GM12878 (cell line): ENCODE measurements around the gene NUDT1. TPM values are rescaled to one million over a fixed set of nuclear protein-coding genes. Genes with fewer than 3 reads are reported as not detected.

Source experiments
- ATAC-seq: fragments of 200-7000 bp; cut with Tn5 transposase; 3 replicates; pipeline ENCODE4 v1.9.1; 2020; ENCODE audit warnings: mild to moderate bottlenecking, moderate library complexity
- BruUV-seq: library from RNA; stranded (reverse); fragments of 400-500 nt; replicated peaks from 2 replicates; lab custom pipeline; 2021; lab: Mats Ljungman, UMichigan
- CTCF ChIA-PET: fragments of 300-600 bp; sonication (Branson Sonifier 250); formaldehyde crosslinking; extraction: SDS; loops from one replicate; lab custom pipeline; 2021; ENCODE audit warnings: inconsistent platforms; lab: Yijun Ruan, JAX
- POLR2A ChIA-PET: fragments of 350-600 bp; formaldehyde crosslinking; extraction: SDS; loops from one replicate; lab custom pipeline; 2021; ENCODE audit warnings: inconsistent platforms; lab: Charles Lee
- RAD21 ChIA-PET: fragments of 300-600 bp; sonication (Branson Sonifier 250); formaldehyde crosslinking; loops from one replicate; lab custom pipeline; 2023; ENCODE audit warnings: antibody characterized with exemption; ENCODE audit not compliant: unreplicated experiment; lab: Charles Lee
- SMC1A ChIA-PET: fragments of 300-600 bp; sonication (Branson Sonifier 250); formaldehyde crosslinking; loops from one replicate; lab custom pipeline; 2023; ENCODE audit not compliant: unreplicated experiment, uncharacterized antibody; lab: Charles Lee
- DNase-seq: peaks from one replicate; pipeline ENCODE4 v3.0.0-alpha.2; 2011; ENCODE audit warnings: low read depth, low spot score
- FAIRE-seq: peaks from 3 replicates; lab custom pipeline; 2011; peaks lifted over from hg19 to GRCh38; lab: Jason Lieb, UNC
- H2AFZ ChIP-seq: 2 replicates; pipeline ENCODE4 v1.6.0; 2011; ENCODE audit warnings: low read depth, low read length, control low read depth; ENCODE audit not compliant: control insufficient read depth
- H3K27ac ChIP-seq: 2 replicates; pipeline ENCODE4 v1.5.1; 2011; ENCODE audit warnings: control low read depth; ENCODE audit not compliant: control insufficient read depth, insufficient read depth
- H3K27me3 ChIP-seq, 2 experiments: replicated peaks in 1 of 2; 2 replicates each; pipeline versions ENCODE4 v1.6.0 to v1.6.1; 2011; ENCODE audit warnings: low read length in 1 of 2; ENCODE audit not compliant: control insufficient read depth in 2 of 2, insufficient read depth in 2 of 2
- H3K36me3 ChIP-seq, 2 experiments: 2 replicates each; pipeline ENCODE4 v1.5.1; 2011; ENCODE audit warnings: low read length in 1 of 2; ENCODE audit not compliant: control insufficient read depth in 2 of 2, insufficient read depth in 2 of 2
- H3K4me1 ChIP-seq: 2 replicates; pipeline ENCODE4 v1.6.1; 2011; ENCODE audit warnings: mild to moderate bottlenecking, low read length, moderate library complexity, mixed read lengths; ENCODE audit not compliant: control insufficient read depth, insufficient read depth
- H3K4me2 ChIP-seq: 2 replicates; pipeline ENCODE4 v1.6.0; 2011; ENCODE audit warnings: control low read depth; ENCODE audit not compliant: control insufficient read depth, insufficient read depth
- H3K4me3 ChIP-seq: fragments of 200-600 bp; sonication (generic); 2 replicates; pipeline ENCODE4 v1.5.1; 2016
- H3K79me2 ChIP-seq: 2 replicates; pipeline ENCODE4 v1.6.0; 2011; ENCODE audit warnings: low read length; ENCODE audit not compliant: control insufficient read depth, insufficient read depth
- H3K9ac ChIP-seq: 2 replicates; pipeline ENCODE4 v1.8.0; 2011; ENCODE audit warnings: low read length, control low read depth, mixed read lengths; ENCODE audit not compliant: control insufficient read depth, insufficient read depth
- H3K9me3 ChIP-seq: replicated peaks from 3 replicates; pipeline ENCODE4 v1.5.1; 2011; ENCODE audit warnings: mild to moderate bottlenecking, low read length; ENCODE audit not compliant: control insufficient read depth, insufficient read depth
- H4K20me1 ChIP-seq: 2 replicates; pipeline ENCODE4 v1.6.0; 2011; ENCODE audit not compliant: control insufficient read depth, insufficient read depth
- ASH2L ChIP-seq: fragments of 300-600, 200-600 bp; sonication (generic); IDR thresholded peaks from 2 replicates; pipeline ENCODE4 v1.6.1; 2017; ENCODE audit warnings: low read depth, mild to moderate bottlenecking, borderline replicate concordance
- BCL11A ChIP-seq: IDR thresholded peaks from 2 replicates; pipeline ENCODE4 v1.6.1; 2011; ENCODE audit warnings: low read depth, low read length
- CBX3 ChIP-seq: fragments of 200-600 bp; sonication (generic); IDR thresholded peaks from 2 replicates; pipeline ENCODE4 v1.6.1; 2016; ENCODE audit warnings: low read depth, borderline replicate concordance
- CHD4 ChIP-seq: fragments of 200-600 bp; sonication (generic); IDR thresholded peaks from 2 replicates; pipeline ENCODE4 v1.6.1; 2016; ENCODE audit warnings: mild to moderate bottlenecking
- CREM ChIP-seq: IDR thresholded peaks from 2 replicates; pipeline ENCODE4 v1.6.1; 2014; ENCODE audit warnings: antibody characterized with exemption, low read depth
- CTCF ChIP-seq, 3 experiments: IDR thresholded peaks in 2 of 3; conservative IDR thresholded peaks in 1 of 3; 2 replicates each; pipeline ENCODE4 v1.5.1; 2011; ENCODE audit warnings: low read depth in 3 of 3, low read length in 3 of 3, mild to moderate bottlenecking in 3 of 3, control low read depth in 2 of 3, moderate library complexity in 2 of 3, inconsistent platforms in 1 of 3, mixed read lengths in 1 of 3; ENCODE audit not compliant: control insufficient read depth in 2 of 3, insufficient read depth in 1 of 3; ENCODE audit errors: extremely low read depth in 1 of 3
- DPF2 ChIP-seq: fragments of 450-650 bp; IDR thresholded peaks from 2 replicates; pipeline ENCODE4 v1.6.1; 2017; ENCODE audit warnings: mild to moderate bottlenecking
- GATAD2B ChIP-seq: fragments of 450-650 bp; conservative IDR thresholded peaks from 2 replicates; pipeline ENCODE4 v1.6.1; 2017; ENCODE audit warnings: low read depth, mild to moderate bottlenecking, moderate library complexity
- MAX ChIP-seq: IDR thresholded peaks from 2 replicates; pipeline ENCODE4 v1.6.1; 2012; ENCODE audit warnings: low read depth, low read length, improper control_type of control experiment
- MTA2 ChIP-seq: fragments of 450-650 bp; IDR thresholded peaks from 2 replicates; pipeline ENCODE4 v1.6.1; 2016; ENCODE audit warnings: low read depth, mild to moderate bottlenecking, moderate library complexity
- NBN ChIP-seq: fragments of 450-650 bp; IDR thresholded peaks from 2 replicates; pipeline ENCODE4 v1.6.1; 2016
- NFYA ChIP-seq: IDR thresholded peaks from 2 replicates; pipeline ENCODE4 v1.6.1; 2011; ENCODE audit warnings: low read depth, mild to moderate bottlenecking, low read length, improper control_type of control experiment, borderline replicate concordance
- NR2C2 ChIP-seq: IDR thresholded peaks from 2 replicates; pipeline ENCODE4 v1.6.1; 2011; ENCODE audit warnings: borderline replicate concordance, low read depth; ENCODE audit not compliant: control insufficient read depth, insufficient read length
- NRF1 ChIP-seq: conservative IDR thresholded peaks from 2 replicates; pipeline ENCODE4 v1.6.1; 2011; ENCODE audit warnings: mild to moderate bottlenecking, low read depth, low read length, improper control_type of control experiment
- RAD21 ChIP-seq: IDR thresholded peaks from 2 replicates; pipeline ENCODE4 v1.6.1; 2011; ENCODE audit warnings: mild to moderate bottlenecking, low read depth, low read length, moderate library complexity; ENCODE audit not compliant: insufficient read depth
- RUNX3 ChIP-seq: IDR thresholded peaks from 2 replicates; pipeline ENCODE4 v1.6.1; 2012; ENCODE audit warnings: low read length, inconsistent platforms
- SMC3 ChIP-seq: IDR thresholded peaks from 2 replicates; pipeline ENCODE4 v1.6.1; 2011; ENCODE audit warnings: low read length, improper control_type of control experiment, borderline replicate concordance
- SPI1 ChIP-seq: IDR thresholded peaks from 2 replicates; pipeline ENCODE4 v1.6.1; 2011; ENCODE audit warnings: low read depth, mild to moderate bottlenecking, low read length, moderate library complexity, borderline replicate concordance; ENCODE audit not compliant: insufficient read depth
- SREBF2 ChIP-seq: IDR thresholded peaks from 2 replicates; pipeline ENCODE4 v1.6.1; 2012; ENCODE audit warnings: mild to moderate bottlenecking, low read length
- STAT1 ChIP-seq: fragments of 450-650 bp; conservative IDR thresholded peaks from 2 replicates; pipeline ENCODE4 v1.6.1; 2014; ENCODE audit warnings: antibody characterized with exemption, mild to moderate bottlenecking
- TBL1XR1 ChIP-seq: IDR thresholded peaks from 2 replicates; pipeline ENCODE4 v1.6.1; 2012; ENCODE audit warnings: low read depth, low read length, improper control_type of control experiment
- TCF3 ChIP-seq: IDR thresholded peaks from 2 replicates; pipeline ENCODE4 v1.6.1; 2012; ENCODE audit warnings: low read depth, mild to moderate bottlenecking, low read length, borderline replicate concordance; ENCODE audit not compliant: insufficient read depth
- YY1 ChIP-seq: IDR thresholded peaks from 2 replicates; pipeline ENCODE4 v1.6.1; 2011; ENCODE audit warnings: low read depth, mild to moderate bottlenecking, low read length
- ZNF622 ChIP-seq: fragments of 450-650 bp; IDR thresholded peaks from 2 replicates; pipeline ENCODE4 v1.6.1; 2017; ENCODE audit warnings: mild to moderate bottlenecking, inconsistent platforms
- WGBS: methylation state at CpG from one replicate; pipeline ENCODE4 v1.1.6; 2016; ENCODE audit warnings: low lambda C conversion rate; ENCODE audit not compliant: insufficient replicate concordance, insufficient coverage; ENCODE audit errors: missing lambda C conversion rate; 5-methylcytosine and 5-hydroxymethylcytosine counted together
- in situ Hi-C: fragments of 300-500 bp; cut with MboI; formaldehyde crosslinking; loops from 9 replicates; pipeline ENCODE4 v1.14.3; 2018; ENCODE audit warnings: mixed read lengths
- intact Hi-C: fragments of 100-400 bp; cut with micrococcal nuclease; formaldehyde crosslinking; loops from one replicate; pipeline ENCODE4 v1.14.2; 2022; ENCODE audit not compliant: unreplicated experiment
- polyA plus RNA-seq, 11 experiments: library from polyadenylated mRNA; depleted of rRNA in 4 of 11; unstranded in 6 of 11; stranded (reverse) in 5 of 11; fragments of >200 nt; fragmentation: Nextera tagmentation in 4 of 11; fragmentation: Illumina TruSeq in 1 of 11; extraction: Ambion mirVana in 4 of 11; extraction: Trizol in 1 of 11; gene quantifications; 1 replicate in 1 of 11; 2 replicates in 10 of 11; pipeline versions ENCODE4 v1.2.1 to v1.2.3, GENCODE V29; 2011 to 2016; ENCODE audit warnings: inconsistent platforms in 2 of 11, missing spikeins in 2 of 11, low read depth in 1 of 11
- total RNA-seq, 4 experiments: library from RNA; depleted of rRNA in 3 of 4; stranded (reverse); fragments of >200 nt in 3 of 4; fragmentation: Illumina TruSeq in 1 of 4; extraction: Trizol in 1 of 4; gene quantifications; 2 replicates each; pipeline versions ENCODE4 v1.2.1 to v1.2.3, GENCODE V29; 2013 to 2021

NUDT1 gene
- total and polyA plus RNA-seq, 10 of the 15 experiments (the other 5 are each of a cell fraction or from before 2014, with no cell fraction given), result 7.7 to 122 (median 59.2) TPM

GRCh38 chr7:2247141-2247995, 5.3 kb downstream of the NUDT1 start:
- ChIA-PET CTCF (interaction anchor here (0.6 to 2.7 kb wide), 10 partner anchors 13 to 221 kb away, joined by 3 to 21 read pairs (median 4); no protein-coding TSS in a partner anchor), RAD21 (interaction anchor here (1.2 to 3.5 kb wide), 2 partner anchors 11 to 101 kb away, joined by 4 to 20 read pairs; no protein-coding TSS in a partner anchor), SMC1A (interaction anchor here (1.4 to 3.5 kb wide), 7 partner anchors 9 to 99 kb away, joined by 3 to 27 read pairs (median 8); no protein-coding TSS in a partner anchor), POLR2A (interaction anchor here (1.2 kb wide), 2 partner anchors 10 to 159 kb away, joined by 4 to 5 read pairs; no protein-coding TSS in a partner anchor)
- H3K27me3 ChIP-seq, result no peaks in the 10 kb centered on the region
- H3K4me2 ChIP-seq, result no peak overlapping the region
- no peak for DNase-seq
- H3K36me3 ChIP-seq, result peaks cover under 1 to 3% of the 10 kb centered on the region in 2 experiments; a peak in 3 of 4 replicates
- peaks cover 44% of the 10 kb centered on the region for H3K4me1 ChIP-seq
- no peaks in the 10 kb centered on the region for H4K20me1 ChIP-seq
- H3K9me3 ChIP-seq, result no peaks in the 10 kb centered on the region; the same call in 2 of the 3 replicates
- no peak overlapping the region for H3K27ac ChIP-seq
- WGBS, result 76% methylated on average over 36 of the region's 36 CpGs
- intact Hi-C loops, result loop anchor here (2.0 kb wide), 1 partner anchor 101 kb away; no protein-coding TSS in a partner anchor
- H3K4me3 ChIP-seq, result no peak overlapping the region
- H3K79me2 ChIP-seq, result peaks cover 2% of the 10 kb centered on the region
- BruUV-seq, result no TSS peak
- in situ Hi-C loops, result loop anchor here (5.0 kb wide), 1 partner anchor 100 kb away; no protein-coding TSS in a partner anchor
- no peak overlapping the region for H2AFZ ChIP-seq
- peak; percentile 39 for ATAC-seq
- H3K9ac ChIP-seq, result no peak overlapping the region
- no peak for FAIRE-seq
- TF ChIP-seq SREBF2 (no peak), SPI1 (no peak), NR2C2 (no peak), CHD4 (no peak), GATAD2B (no peak), CBX3 (no peak), CTCF (IDR thresholded peaks at IDR 0.05 in 2 of 3, conservative IDR thresholded peaks at IDR 0.05 in 1 of 3; ENCODE audit: control insufficient read depth in 2 of 3, extremely low read depth in 1 of 3, insufficient read depth in 1 of 3, low read depth in 3 of 3, low read length in 3 of 3) (peak; percentile 47 to 78 (median 64)), ASH2L (no peak), TCF3 (0 out of 2 replicates have a peak, but pooled peaks have one; percentile 7), NRF1 (no peak), YY1 (0 out of 2 replicates have a peak, but pooled peaks have one; percentile 28), NBN (no peak), STAT1 (no peak), ZNF622 (no peak), NFYA (no peak), MAX (no peak), SMC3 (peak; percentile 57; the same call in 1 of the 2 replicates), DPF2 (no peak), BCL11A (no peak), MTA2 (no peak), RUNX3 (0 out of 2 replicates have a peak, but pooled peaks have one; percentile 6), CREM (no peak), TBL1XR1 (no peak), RAD21 (peak; percentile 55)
